Stimulated activated CD4-positive, alpha-beta T cell treated with anti-CD3 and anti-CD28 coated beads, Interleukin-4, amount 100 ng/mL, for 48 hours (primary cell): ENCODE data around the gene KCNE2.
A peak's percentile ranks its signal among the peaks of the same experiment; 100 is the strongest.
"Not testable (repeated sequence)": the region's sequence is repeated elsewhere in the genome, so short reads cannot be mapped to it uniquely, and the experiment has no call there.

ENCODE experiments used
- DNase-seq, 2 donors: peaks; one replicate each; pipeline ENCODE4 v3.0.0-alpha.2; 2020; ENCODE audit warnings: low read depth in 2 of 2

The KCNE2 gene

DNA sequence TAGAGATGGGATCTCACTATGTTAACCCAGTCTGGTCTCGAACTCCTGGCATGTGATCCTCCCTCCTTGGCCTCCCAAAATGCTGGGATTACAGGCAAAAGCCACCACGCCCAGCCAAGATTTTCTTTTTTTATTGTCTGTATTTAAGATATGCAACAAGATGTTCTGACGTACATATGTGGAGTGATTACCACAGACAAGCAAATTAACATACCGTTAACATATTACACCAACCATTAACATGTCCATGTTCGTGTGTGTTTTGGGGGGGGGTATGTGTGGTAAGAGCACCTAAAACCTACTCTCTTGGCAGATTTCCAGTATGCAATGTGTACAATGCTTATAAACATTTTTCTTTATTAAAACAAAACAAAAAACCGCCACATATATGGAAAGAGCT lies 10.6 kb upstream of the KCNE2 start:
- no peak for DNase-seq

- no peak for DNase-seq
These were observed 9.0 kb upstream of the KCNE2 start for GRCh38 chr21:34354836-34355235.

DNA sequence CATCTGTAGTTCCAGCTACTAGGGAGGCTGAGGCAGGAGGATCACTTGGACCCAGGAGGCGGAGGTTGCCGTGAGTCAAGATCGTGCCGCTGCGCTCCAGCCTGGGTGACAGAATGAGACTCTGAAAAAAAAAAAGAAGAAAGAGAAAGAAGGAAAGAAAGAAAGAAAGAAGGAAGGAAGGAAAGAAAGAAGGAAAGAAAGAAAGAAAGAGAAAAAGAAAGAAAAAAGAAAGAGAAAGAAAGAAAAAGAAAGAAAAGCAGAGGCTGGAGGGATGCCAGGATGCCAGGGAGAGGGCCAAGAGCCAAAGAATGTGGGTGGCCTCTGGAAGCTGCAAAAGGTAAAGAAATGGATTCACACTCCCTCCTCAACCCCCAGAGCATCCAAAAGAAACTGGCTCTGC lies 8.2 kb upstream of the KCNE2 start:
- no peak for DNase-seq

- DNase-seq: no peak
These were observed 5.9 kb upstream of the KCNE2 start for GRCh38 chr21:34357889-34358288.

- DNase-seq: no peak
These were observed 4.9 kb upstream of the KCNE2 start for GRCh38 chr21:34358866-34359265.

- DNase-seq: no peak
These were observed 3.1 kb upstream of the KCNE2 start for GRCh38 chr21:34360488-34361241.

GRCh38 chr21:34362136-34362444 lies 1.7 kb upstream of the KCNE2 start:
- DNase-seq: no peak

DNA sequence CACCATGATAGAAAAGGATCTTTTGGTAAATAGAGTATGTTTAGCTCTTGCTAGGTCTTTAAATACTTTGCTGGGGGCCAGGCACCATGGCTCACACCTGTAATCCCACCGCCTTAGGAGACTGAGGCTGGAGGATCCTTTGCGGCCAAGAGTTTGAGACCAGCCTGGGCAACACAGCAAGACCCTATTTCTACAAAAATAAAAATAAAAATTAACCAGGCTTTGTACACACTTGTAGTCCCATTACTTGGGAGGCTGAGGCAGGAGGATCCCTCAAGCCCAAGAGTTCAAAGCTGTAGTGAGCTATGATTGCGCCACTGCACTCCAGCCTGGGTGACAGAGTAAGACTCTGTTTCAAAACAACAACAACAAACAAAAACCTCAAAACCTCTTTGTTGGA lies 1.1 kb upstream of the KCNE2 start:
- no peak for DNase-seq

- DNase-seq: no peak
These were observed 1.1 kb downstream of the KCNE2 start for GRCh38 chr21:34364921-34365320.

DNA sequence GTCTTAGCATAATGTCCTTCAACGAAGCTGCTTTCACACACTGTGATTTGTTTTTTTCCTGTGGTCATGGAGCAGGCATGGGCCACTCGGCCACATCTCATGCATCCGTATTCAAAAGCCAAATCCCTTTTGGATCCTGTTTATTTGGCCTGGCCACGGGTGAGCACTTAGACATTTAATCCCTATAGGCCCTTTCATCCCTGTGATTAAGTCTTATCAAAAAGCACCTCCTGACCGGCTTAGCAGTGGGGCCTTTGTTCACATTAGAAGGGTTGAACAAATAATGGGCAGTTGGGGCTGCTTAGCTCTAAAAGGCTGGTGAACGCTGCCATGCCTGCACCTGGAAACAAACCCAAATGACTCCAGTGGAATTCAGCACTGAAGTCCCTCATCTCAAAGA lies 2.0 kb downstream of the KCNE2 start:
- no peak for DNase-seq

- peak in 1 of 2 donors; percentile 31 for DNase-seq
These were observed 3.6 kb downstream of the KCNE2 start for GRCh38 chr21:34367320-34367935.

DNA sequence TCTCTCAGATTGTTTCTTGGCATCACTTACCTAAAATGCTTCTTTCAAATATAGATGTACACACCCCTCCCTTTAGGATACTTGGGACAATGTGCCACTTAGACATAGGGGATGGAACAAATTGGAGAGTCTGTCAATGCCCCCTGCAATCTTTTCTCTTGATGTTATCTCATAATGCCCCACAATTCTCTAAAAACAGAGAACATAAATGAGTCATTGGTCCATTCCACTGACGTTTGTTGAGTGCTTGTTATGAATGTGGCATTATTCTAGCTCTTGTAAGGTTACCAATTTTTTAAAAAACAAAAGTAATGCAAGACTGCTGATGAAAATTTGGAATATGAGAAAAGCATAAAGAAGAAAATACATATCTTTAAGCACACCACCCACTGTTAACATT lies 5.9 kb downstream of the KCNE2 start:
- DNase-seq: no peak

GRCh38 chr21:34372321-34372720 lies 8.5 kb downstream of the KCNE2 start:
- no peak for DNase-seq

DNA sequence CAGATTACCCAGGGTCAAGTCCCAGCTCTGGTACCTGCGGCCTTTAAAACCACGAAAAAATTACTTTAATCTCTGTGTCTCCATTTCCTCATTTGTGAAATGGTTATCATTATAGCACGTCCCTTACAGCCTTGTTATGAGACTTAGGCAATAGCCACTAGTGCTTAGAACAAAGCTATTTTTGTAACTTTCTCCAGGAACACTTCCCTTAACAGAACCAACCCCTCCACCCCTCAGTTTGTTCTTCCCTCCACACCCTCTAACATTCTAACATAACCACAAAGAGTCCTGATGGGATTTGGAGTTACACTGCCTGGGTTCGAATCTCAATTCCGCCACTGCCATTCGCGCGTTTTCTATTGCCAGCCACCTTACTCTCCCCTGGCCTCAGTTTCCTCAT lies 10.7 kb downstream of the KCNE2 start:
- not testable (repeated sequence) for DNase-seq

DNA sequence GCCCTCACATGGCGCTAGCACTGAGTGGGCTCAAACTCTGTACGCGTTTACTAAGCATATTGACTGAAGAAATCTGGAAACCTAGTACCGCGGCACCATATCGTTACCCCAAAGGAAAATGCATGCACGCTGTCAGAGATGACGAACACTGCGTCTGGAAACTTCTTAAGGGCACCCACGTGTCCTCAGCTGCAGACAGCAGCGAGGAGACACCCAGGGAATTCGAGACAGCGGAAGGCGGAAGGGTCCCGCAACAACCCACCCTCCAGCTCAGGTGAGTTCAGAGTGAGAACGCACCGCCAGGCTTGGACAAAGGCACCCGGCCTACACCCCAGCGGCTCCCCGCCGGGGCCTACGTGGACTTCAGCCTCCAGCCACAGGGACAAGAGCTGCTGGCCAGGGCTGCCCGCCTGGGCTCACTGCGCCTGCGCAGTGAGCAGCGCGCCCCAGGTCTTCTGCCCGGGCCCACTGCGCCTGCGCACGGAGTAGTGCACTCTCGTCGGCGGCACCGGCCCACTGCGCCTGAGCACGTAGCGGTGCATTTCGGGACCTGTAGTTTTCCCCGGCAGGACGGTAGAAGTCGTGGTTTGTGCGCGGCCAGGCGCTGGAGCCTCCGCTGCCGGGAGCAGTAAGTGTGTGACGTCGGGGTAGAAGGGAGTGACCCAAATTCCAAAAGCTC lies 11.3 kb downstream of the KCNE2 start, which contains the start of gene SMIM11:
SMIM11 (plus strand) TSS at position 568 of the 679 bp plus-strand sequence. CDS start 3,998 bp downstream, outside the sequence.
- DNase-seq: not testable (repeated sequence)

DNA sequence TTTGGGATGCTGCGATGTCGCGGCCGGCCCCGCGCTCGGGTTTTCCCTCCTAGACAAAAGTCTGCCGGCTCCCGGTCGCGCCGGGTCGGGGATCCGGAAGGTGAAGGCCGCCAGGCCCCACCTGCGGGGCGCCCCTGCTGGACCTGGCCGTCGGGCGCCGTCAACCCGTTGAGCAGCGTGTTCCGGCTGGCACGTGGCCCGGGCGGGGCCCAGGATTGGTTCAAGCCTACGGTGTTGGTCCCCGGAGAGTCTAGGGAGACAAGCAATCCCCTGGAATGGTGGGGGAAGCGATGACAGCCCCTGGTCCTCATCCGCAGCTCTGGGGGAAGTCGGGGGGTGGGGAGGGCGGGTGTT lies 11.8 kb downstream of the KCNE2 start:
- DNase-seq: not testable (repeated sequence)

DNA sequence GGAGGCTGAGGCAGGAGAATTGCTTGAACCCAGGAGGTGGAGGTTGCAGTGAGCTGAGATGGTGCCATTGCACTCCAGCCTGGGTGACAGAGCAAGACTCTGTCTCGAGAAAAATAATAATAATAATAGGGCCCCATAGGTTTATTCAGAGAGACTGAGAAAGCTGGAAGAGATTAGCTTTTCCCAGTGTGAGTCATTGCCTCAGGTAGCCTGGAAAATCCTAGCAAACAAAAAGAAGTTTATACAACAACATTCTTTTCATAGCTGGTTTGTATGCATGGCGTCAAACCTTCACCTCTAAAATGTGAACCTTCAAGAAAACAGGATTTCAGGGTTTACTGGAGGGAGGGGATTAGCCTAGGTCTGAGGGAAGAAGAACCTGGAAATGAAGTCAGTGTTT lies 19.3 kb downstream of the KCNE2 start:
- DNase-seq: not testable (repeated sequence)

GRCh38 chr21:34383724-34384415 lies 20.1 kb downstream of the KCNE2 start:
- DNase-seq: not testable (repeated sequence)

GRCh38 chr21:34400522-34400921 lies 36.7 kb downstream of the KCNE2 start:
- DNase-seq: not testable (repeated sequence)

DNA sequence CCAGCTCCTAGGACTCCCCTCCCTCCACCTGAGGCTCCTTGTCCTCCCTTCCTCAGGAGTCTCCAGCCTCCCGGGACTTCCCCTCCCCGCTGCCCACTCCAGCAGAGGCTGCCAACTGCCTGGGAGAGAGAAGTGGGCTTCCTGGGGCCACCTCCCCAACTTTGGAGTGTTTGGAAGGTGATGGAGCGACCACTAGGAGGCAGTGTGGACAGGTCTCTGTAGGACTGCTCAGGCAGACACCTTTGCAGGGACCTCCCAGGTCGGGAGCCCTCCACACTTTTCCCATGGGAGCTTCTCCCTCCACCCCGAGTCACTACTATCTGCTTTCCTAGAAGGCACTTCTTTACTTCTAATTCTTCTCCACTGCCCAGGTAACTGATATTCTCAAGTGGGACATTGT lies 40.9 kb downstream of the KCNE2 start:
- not testable (repeated sequence) for DNase-seq

DNA sequence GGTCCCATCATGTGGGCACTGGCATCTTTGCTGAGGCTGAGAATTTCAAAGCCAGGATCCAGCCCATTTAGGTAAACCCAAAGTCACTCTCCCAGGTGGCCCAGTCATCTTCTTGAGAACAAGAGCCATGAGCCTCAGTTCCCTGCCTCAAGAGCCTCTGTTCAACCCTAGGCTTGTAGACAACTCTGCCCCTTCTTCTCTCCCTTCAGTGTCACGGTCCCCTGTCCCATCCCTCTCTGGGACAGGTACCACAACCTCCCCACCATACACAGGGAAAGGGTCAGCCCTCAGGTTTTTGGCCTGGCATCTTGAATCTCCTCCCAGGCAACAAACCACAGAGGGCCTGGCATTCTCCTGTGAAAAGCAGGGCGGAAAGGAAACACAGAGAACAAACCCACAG lies 41.9 kb downstream of the KCNE2 start:
- DNase-seq: not testable (repeated sequence)

GRCh38 chr21:34406102-34406501 lies 42.3 kb downstream of the KCNE2 start:
- not testable (repeated sequence) for DNase-seq
